HG02870 (cell line): Measurements from ENCODE around the gene ZNF586.
"Not testable (repeated sequence)": the region's sequence is repeated elsewhere in the genome, so short reads cannot be mapped to it uniquely, and the experiment has no call there.

Source experiments
- ATAC-seq: cut with Tn5 transposase; IDR thresholded peaks from one replicate; pipeline ENCODE4 v1.9.1; 2021; ENCODE audit warnings: mild to moderate bottlenecking, moderate library complexity; ENCODE audit not compliant: unreplicated experiment

ZNF586 gene

GRCh38 chr19:57821501-57821900, 52.0 kb downstream of the ZNF586 start:
- ATAC-seq, result not testable (repeated sequence)

GRCh38 chr19:57823155-57823554, 53.7 kb downstream of the ZNF586 start:
- not testable (repeated sequence) for ATAC-seq

- ATAC-seq, result not testable (repeated sequence)
Observed at GRCh38 chr19:57823608-57824007, 54.1 kb downstream of the ZNF586 start.

- no peak for ATAC-seq
Observed at GRCh38 chr19:57825511-57825910, 56.0 kb downstream of the ZNF586 start.

GRCh38 chr19:57829316-57829715, 59.8 kb downstream of the ZNF586 start:
- ATAC-seq, result no peak

- ATAC-seq, result no peak
Observed at GRCh38 chr19:57830071-57830602, 60.7 kb downstream of the ZNF586 start, which contains the start of gene ZNF587B. Gene ZNF587B, plus strand, starts transcription at chr19:57830299. Its CDS starts 230 bp downstream, at chr19:57830529.
